ENCODE measurements around the gene BABAM2. TPM values are rescaled to one million over a fixed set of nuclear protein-coding genes. Genes with fewer than 3 reads are reported as not detected.
"Not testable (repeated sequence)": the region's sequence is repeated elsewhere in the genome, so short reads cannot be mapped to it uniquely, and the experiment has no call there.

Gene BABAM2
- total RNA-seq, 3 donors from 2014 or later (not counting 1 experiment from before 2014, with no cell fraction given), result 54.6 to 66.1 (median 59.5) TPM

DNA sequence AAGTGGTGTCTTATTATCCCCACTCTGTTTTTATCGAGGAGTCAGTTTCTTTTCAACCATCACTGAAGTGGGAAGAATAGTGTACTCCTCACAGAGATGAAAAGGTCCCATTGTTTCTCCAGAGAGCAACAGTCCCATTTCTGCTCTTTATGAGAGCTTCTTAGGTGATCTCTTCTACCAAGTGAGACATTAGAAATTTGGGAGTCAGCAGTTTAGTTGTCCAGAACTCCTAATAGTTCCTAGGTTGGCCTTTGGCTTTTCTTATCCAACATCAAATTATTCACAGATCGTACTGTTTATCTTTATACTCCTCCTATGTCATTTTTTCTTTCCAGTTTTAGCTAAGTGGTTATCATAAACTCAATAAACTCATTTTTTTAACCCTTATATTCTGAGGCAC is 213.1 kb downstream of the BABAM2 start:
- Mint-ChIP-seq H3K36me3 (no peaks in the 10 kb centered on the region), H3K9me3 (no peaks in the 10 kb centered on the region), H3K4me1 (peaks cover 5 to 21% of the 10 kb centered on the region in 2 donors), H3K27ac (no peak overlapping the region), H3K4me3 (no peak overlapping the region), H3K27me3 (ENCODE audit: low read depth in 2 of 2) (no peaks in the 10 kb centered on the region)
- no peak for DNase-seq
- ATAC-seq, result no peak
- WGBS (ENCODE audit: insufficient coverage), result 100% methylated on average over 1 of the region's 2 CpGs
- no peaks in the 10 kb centered on the region for H3K9me3 ChIP-seq (ENCODE audit: control insufficient read depth, insufficient read depth, low read length)
- H3K4me3 ChIP-seq (ENCODE audit: low read length), result no peak overlapping the region
- H3K36me3 ChIP-seq (ENCODE audit: control insufficient read depth, insufficient read depth, low read length), result no peaks in the 10 kb centered on the region
- no peaks in the 10 kb centered on the region for H3K27me3 ChIP-seq (ENCODE audit: control insufficient read depth, insufficient read depth, low read length)
- intact Hi-C loops (cut with micrococcal nuclease), result no loop called here
- no peak overlapping the region for H3K27ac ChIP-seq (ENCODE audit: low read length)
- TF ChIP-seq, protein P1, sequence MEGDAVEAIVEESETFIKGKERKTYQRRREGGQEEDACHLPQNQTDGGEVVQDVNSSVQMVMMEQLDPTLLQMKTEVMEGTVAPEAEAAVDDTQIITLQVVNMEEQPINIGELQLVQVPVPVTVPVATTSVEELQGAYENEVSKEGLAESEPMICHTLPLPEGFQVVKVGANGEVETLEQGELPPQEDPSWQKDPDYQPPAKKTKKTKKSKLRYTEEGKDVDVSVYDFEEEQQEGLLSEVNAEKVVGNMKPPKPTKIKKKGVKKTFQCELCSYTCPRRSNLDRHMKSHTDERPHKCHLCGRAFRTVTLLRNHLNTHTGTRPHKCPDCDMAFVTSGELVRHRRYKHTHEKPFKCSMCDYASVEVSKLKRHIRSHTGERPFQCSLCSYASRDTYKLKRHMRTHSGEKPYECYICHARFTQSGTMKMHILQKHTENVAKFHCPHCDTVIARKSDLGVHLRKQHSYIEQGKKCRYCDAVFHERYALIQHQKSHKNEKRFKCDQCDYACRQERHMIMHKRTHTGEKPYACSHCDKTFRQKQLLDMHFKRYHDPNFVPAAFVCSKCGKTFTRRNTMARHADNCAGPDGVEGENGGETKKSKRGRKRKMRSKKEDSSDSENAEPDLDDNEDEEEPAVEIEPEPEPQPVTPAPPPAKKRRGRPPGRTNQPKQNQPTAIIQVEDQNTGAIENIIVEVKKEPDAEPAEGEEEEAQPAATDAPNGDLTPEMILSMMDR (IDR thresholded peaks at IDR 0.05), result no peak
- no peaks in the 10 kb centered on the region for H3K4me1 ChIP-seq (ENCODE audit: control insufficient read depth, insufficient read depth, low read length)

DNA sequence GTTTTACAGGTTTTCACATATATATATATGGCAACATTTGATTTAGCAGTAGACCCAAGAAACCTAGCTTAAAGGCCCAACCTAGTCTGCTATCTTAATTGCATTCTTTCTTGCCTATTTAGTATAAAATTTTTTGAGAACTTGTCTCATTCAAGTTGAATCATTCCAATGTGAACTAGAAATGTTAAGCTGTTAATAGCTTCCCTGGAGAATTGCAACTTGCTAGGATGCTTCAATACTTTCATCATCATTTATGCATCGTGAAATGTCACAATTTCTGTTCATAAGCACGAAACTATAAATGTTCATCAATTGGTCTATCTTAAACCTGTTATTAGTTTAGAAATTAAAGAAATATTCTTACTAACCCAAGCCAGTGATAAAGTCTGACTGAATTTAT is 217.6 kb downstream of the BABAM2 start:
- Mint-ChIP-seq H3K27ac (no peak overlapping the region), H3K4me1 (peaks cover 10 to 12% of the 10 kb centered on the region in 2 donors), H3K27me3 (ENCODE audit: low read depth in 2 of 2) (no peaks in the 10 kb centered on the region), H3K9me3 (no peaks in the 10 kb centered on the region), H3K4me3 (no peak overlapping the region), H3K36me3 (no peaks in the 10 kb centered on the region)
- Histone ChIP-seq H3K27me3 (ENCODE audit: control insufficient read depth, insufficient read depth, low read length) (no peaks in the 10 kb centered on the region), H3K4me3 (ENCODE audit: low read length) (no peak overlapping the region), H3K4me1 (ENCODE audit: control insufficient read depth, insufficient read depth, low read length) (no peaks in the 10 kb centered on the region), H3K9me3 (ENCODE audit: control insufficient read depth, insufficient read depth, low read length) (no peaks in the 10 kb centered on the region), H3K36me3 (ENCODE audit: control insufficient read depth, insufficient read depth, low read length) (no peaks in the 10 kb centered on the region), H3K27ac (ENCODE audit: low read length) (no peak overlapping the region)
- TF ChIP-seq, protein P1 (IDR thresholded peaks at IDR 0.05), result no peak
- DNase-seq (no peak), ATAC-seq (no peak)
- 100% methylated on average over 1 of the region's 2 CpGs for WGBS (ENCODE audit: insufficient coverage)
- intact Hi-C loops (cut with micrococcal nuclease), result no loop called here

DNA sequence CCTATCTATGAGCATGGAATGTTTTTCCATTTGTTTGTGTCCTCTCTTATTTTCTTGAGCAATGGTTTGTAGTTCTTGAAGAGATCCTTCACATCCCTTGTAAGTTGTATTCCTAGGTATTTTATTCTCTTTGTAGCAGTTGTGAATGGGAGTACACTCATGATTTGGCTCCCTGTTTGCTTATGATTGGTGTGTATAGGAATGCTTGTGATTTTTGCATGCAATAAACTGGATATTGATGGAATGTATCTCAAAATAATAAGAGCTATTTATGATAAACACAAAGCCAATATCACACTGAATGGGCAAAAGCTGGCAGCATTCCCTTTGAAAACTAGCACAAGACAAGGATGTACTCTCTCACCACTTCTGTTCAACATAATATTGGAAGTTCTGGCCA is 223.2 kb downstream of the BABAM2 start:
- not testable (repeated sequence) for ATAC-seq
- peaks cover 14 to 26% of the 10 kb centered on the region in 2 donors for H3K4me1 Mint-ChIP-seq

DNA sequence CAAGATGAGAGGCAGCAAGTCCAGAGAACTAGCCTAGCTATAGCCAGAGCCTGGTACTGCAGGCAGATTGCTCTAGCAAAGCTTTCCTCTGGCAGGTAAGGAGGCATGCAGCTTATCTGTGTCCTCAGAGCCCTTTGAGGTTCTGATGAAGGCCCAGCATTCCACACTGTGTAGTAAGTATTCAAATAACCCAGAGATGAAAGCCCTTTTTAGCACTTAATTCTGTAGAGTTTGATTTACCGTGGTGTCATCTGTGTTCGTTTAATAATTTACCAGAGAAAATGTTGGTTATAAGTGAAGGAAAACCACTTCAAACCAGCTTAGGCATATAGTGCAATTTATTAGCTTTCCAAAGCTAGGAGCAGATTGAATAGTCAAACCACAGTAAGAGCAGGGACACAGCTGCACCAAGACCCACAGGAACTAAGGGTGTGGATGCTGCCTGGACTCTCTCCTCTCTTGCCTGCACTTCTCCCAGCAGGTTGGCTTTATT is 226.6 kb downstream of the BABAM2 start:
- Mint-ChIP-seq H3K9me3 (no peaks in the 10 kb centered on the region), H3K4me1 (peaks cover 21 to 24% of the 10 kb centered on the region in 2 donors), H3K27ac (no peak overlapping the region), H3K27me3 (ENCODE audit: low read depth in 2 of 2) (no peaks in the 10 kb centered on the region), H3K4me3 (no peak overlapping the region), H3K36me3 (no peaks in the 10 kb centered on the region)
- Histone ChIP-seq H3K4me3 (ENCODE audit: low read length) (no peak overlapping the region), H3K36me3 (ENCODE audit: control insufficient read depth, insufficient read depth, low read length) (no peaks in the 10 kb centered on the region), H3K27ac (ENCODE audit: low read length) (no peak overlapping the region), H3K27me3 (ENCODE audit: control insufficient read depth, insufficient read depth, low read length) (no peaks in the 10 kb centered on the region), H3K4me1 (ENCODE audit: control insufficient read depth, insufficient read depth, low read length) (no peaks in the 10 kb centered on the region), H3K9me3 (ENCODE audit: control insufficient read depth, insufficient read depth, low read length) (no peaks in the 10 kb centered on the region)
- TF ChIP-seq, protein P1 (IDR thresholded peaks at IDR 0.05), result no peak
- ATAC-seq, result no peak
- DNase-seq, result no peak
- 94% methylated on average over 2 of the region's 2 CpGs for WGBS (ENCODE audit: insufficient coverage)
- intact Hi-C loops (cut with micrococcal nuclease), result no loop called here

More for the DNA sequence above, 223.2 kb downstream of the BABAM2 start:
- H3K36me3 Mint-ChIP-seq; H3K9me3 Mint-ChIP-seq; H3K27ac ChIP-seq (ENCODE audit: low read length); H3K27ac Mint-ChIP-seq; DNase-seq; H3K4me1 ChIP-seq (ENCODE audit: control insufficient read depth, insufficient read depth, low read length); H3K4me3 Mint-ChIP-seq; H3K4me3 ChIP-seq (ENCODE audit: low read length); intact Hi-C loops (cut with micrococcal nuclease); H3K27me3 ChIP-seq (ENCODE audit: control insufficient read depth, insufficient read depth, low read length); H3K36me3 ChIP-seq (ENCODE audit: control insufficient read depth, insufficient read depth, low read length); H3K27me3 Mint-ChIP-seq (ENCODE audit: low read depth in 2 of 2); H3K9me3 ChIP-seq (ENCODE audit: control insufficient read depth, insufficient read depth, low read length): not testable (repeated sequence)
